Measurements from ENCODE around the gene NCKIPSD. TPM values are rescaled to one million over a fixed set of nuclear protein-coding genes. Genes with fewer than 3 reads are reported as not detected.

The NCKIPSD gene
- total RNA-seq, 1 experiment from 2014 or later: 26.9 TPM

DNA sequence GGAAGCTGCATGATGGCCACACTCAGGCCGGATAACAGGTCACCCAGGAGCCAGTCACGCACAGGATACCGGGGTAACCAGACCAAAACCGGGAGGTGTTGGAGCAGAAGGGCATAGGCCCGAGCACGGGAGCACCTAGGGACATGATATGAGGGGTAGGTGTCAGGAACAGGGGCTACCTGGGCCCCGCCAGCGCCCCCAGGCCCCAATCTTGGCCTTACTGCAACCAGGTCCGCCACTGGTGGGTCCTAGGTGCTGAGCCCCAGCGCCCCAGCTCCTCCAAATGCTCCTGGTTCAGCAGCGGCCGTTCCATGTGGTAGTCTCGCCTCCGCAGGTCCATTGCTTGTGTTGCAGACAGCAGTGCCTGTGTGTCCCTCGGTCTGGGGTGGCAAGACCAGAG is 52.5 kb downstream of the NCKIPSD start:
- no TSS peak for BruUV-seq (replicated peaks)
- Mint-ChIP-seq H3K4me1 (ENCODE audit: insufficient read depth, unreplicated experiment) (peaks cover 10% of the 10 kb centered on the region), H3K9me3 (ENCODE audit: unreplicated experiment) (no peaks in the 10 kb centered on the region), H3K27ac (ENCODE audit: low read depth, unreplicated experiment) (peak overlapping the region; percentile 85), H3K4me3 (ENCODE audit: unreplicated experiment) (peak overlapping the region; percentile 84), H3K36me3 (ENCODE audit: insufficient read depth, unreplicated experiment) (peaks cover 41% of the 10 kb centered on the region), H3K27me3 (ENCODE audit: insufficient read depth, unreplicated experiment) (no peaks in the 10 kb centered on the region)
- DNase-seq (ENCODE audit: unreplicated experiment): no peak
- intact Hi-C loops (cut with micrococcal nuclease): no loop called here
- POLR2A ChIA-PET: interaction anchor here (3.6 to 4.1 kb wide), 3 partner anchors 11 to 35 kb away, joined by 50 to 93 read pairs (median 88); partner anchors contain the start of genes CELSR3, COL7A1 and TMEM89
- CTCF ChIA-PET: interaction anchor here (0.9 to 3.4 kb wide), 3 partner anchors 20 to 35 kb away, joined by 3 to 22 read pairs (median 12); no protein-coding TSS in a partner anchor
- TF ChIP-seq, protein P1, sequence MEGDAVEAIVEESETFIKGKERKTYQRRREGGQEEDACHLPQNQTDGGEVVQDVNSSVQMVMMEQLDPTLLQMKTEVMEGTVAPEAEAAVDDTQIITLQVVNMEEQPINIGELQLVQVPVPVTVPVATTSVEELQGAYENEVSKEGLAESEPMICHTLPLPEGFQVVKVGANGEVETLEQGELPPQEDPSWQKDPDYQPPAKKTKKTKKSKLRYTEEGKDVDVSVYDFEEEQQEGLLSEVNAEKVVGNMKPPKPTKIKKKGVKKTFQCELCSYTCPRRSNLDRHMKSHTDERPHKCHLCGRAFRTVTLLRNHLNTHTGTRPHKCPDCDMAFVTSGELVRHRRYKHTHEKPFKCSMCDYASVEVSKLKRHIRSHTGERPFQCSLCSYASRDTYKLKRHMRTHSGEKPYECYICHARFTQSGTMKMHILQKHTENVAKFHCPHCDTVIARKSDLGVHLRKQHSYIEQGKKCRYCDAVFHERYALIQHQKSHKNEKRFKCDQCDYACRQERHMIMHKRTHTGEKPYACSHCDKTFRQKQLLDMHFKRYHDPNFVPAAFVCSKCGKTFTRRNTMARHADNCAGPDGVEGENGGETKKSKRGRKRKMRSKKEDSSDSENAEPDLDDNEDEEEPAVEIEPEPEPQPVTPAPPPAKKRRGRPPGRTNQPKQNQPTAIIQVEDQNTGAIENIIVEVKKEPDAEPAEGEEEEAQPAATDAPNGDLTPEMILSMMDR (IDR thresholded peaks at IDR 0.05; ENCODE audit: unreplicated experiment): no peak

DNA sequence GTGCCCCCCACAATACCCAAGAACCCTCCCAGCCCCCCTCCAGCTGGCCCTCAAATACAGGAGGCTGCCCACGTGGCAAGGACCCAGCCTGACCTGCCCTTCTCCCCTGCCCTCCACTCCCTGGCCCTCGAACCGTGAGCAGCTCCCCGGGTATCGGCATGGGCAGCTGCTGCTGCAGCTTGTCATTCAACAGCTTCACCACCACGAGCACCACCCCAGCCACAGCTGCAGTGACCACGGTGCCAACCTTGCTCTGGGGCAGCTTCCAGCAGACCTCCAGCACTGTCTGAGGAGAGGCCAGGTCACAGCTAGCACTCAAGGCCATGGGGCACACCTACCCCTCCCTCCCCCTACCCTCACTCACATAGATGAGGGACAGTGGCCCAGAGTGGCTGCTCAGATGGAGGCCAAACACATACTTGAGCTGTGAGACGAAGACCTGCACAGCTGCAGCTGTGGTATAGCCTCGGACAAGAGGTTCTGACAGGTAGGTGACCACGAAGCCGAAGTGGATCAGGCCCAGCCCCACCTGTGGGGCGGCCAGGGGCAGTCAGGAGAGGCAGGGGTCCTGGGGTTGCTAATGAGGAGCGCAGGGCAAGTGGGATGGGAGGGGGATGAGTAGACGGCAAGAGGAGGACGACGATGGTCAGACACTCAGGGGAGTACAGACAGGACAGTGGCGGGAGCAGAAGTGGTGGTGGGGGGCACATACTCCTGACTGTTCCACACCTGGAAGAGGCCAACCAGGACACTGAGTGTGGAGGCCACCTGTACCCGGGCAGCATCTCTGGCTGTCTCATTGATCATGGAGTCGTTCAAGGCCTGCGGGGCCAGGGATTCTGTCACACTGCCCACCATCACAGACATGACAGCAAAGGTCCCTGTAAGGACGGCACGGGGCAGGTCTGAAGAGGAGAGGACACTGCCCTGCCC is 53.9 kb downstream of the NCKIPSD start:
- TF ChIP-seq, protein P1 (IDR thresholded peaks at IDR 0.05; ENCODE audit: unreplicated experiment): no peak
- POLR2A ChIA-PET: interaction anchor here (0.6 to 1.2 kb wide), 3 partner anchors 11 to 33 kb away, joined by 3 to 4 read pairs (median 3); no protein-coding TSS in a partner anchor
- CTCF ChIA-PET: interaction anchor here (1.4 kb wide), 1 partner anchor 108 kb away, joined by 3 read pairs; no protein-coding TSS in a partner anchor
- H3K4me3 Mint-ChIP-seq (ENCODE audit: unreplicated experiment): no peak overlapping the region
- H3K36me3 Mint-ChIP-seq (ENCODE audit: insufficient read depth, unreplicated experiment): peaks cover 49% of the 10 kb centered on the region
- H3K27ac Mint-ChIP-seq (ENCODE audit: low read depth, unreplicated experiment): peak overlapping the region; percentile 69
- no TSS peak for BruUV-seq (replicated peaks)
- intact Hi-C loops (cut with micrococcal nuclease): no loop called here
- no peaks in the 10 kb centered on the region for H3K9me3 Mint-ChIP-seq (ENCODE audit: unreplicated experiment)
- DNase-seq (ENCODE audit: unreplicated experiment): no peak
- H3K27me3 Mint-ChIP-seq (ENCODE audit: insufficient read depth, unreplicated experiment): no peaks in the 10 kb centered on the region
- peaks cover 10% of the 10 kb centered on the region for H3K4me1 Mint-ChIP-seq (ENCODE audit: insufficient read depth, unreplicated experiment)

DNA sequence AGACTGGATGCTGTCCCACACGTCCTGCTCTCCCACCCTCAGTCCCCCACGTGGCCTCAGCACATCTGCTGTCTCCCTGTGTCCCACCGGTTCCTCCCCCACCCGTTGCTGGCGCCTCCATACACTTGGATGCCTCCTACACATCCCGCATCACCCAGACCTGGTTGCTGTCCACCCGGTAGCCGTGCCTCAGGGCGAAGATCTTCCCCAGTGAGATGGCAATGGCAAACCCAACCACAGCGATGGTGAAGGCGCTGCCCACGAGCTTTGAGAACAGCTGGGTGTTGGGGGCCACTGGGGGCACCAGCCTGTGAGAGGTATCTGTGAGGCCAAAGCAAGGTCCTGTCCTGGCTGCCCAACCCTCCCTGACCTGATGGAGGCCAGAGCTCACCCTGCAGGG is 54.9 kb downstream of the NCKIPSD start:
- Mint-ChIP-seq H3K27ac (ENCODE audit: low read depth, unreplicated experiment) (peak overlapping the region; percentile 69), H3K4me3 (ENCODE audit: unreplicated experiment) (no peak overlapping the region), H3K9me3 (ENCODE audit: unreplicated experiment) (no peaks in the 10 kb centered on the region), H3K36me3 (ENCODE audit: insufficient read depth, unreplicated experiment) (peaks cover 59% of the 10 kb centered on the region), H3K27me3 (ENCODE audit: insufficient read depth, unreplicated experiment) (no peaks in the 10 kb centered on the region), H3K4me1 (ENCODE audit: insufficient read depth, unreplicated experiment) (peaks cover 10% of the 10 kb centered on the region)
- TF ChIP-seq, protein P1 (IDR thresholded peaks at IDR 0.05; ENCODE audit: unreplicated experiment): no peak
- DNase-seq (ENCODE audit: unreplicated experiment): no peak
- no TSS peak for BruUV-seq (replicated peaks)
- ChIA-PET CTCF (interaction anchor here (1.4 kb wide), 1 partner anchor 109 kb away, joined by 3 read pairs; no protein-coding TSS in a partner anchor), POLR2A (interaction anchor here (0.8 to 1.2 kb wide), 2 partner anchors 12 to 32 kb away, joined by 3 to 4 read pairs; no protein-coding TSS in a partner anchor)
- intact Hi-C loops (cut with micrococcal nuclease): no loop called here

DNA sequence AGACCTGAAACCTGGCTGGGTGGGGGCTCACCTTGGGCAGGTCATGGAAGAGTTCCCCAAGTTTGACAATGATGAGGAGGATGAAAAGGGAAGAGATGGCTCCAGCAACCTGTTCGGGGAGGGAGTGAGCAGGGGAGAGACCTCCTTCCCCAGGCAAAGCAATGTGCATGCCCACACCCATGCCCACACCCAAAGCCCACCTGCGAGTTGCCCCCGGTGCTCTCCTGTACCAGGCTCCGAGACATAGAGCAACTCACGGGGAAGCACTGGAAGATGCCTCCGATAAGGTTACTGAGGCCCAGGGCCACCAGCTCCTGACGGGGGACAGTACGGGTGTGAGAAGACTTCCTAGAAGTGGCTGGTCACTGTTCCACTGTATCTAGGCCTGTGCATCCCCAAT is 55.3 kb downstream of the NCKIPSD start:
- TF ChIP-seq, protein P1 (IDR thresholded peaks at IDR 0.05; ENCODE audit: unreplicated experiment): no peak
- peaks cover 10% of the 10 kb centered on the region for H3K4me1 Mint-ChIP-seq (ENCODE audit: insufficient read depth, unreplicated experiment)
- DNase-seq (ENCODE audit: unreplicated experiment): no peak
- CTCF ChIA-PET: no interaction called here
- no peaks in the 10 kb centered on the region for H3K9me3 Mint-ChIP-seq (ENCODE audit: unreplicated experiment)
- H3K27ac Mint-ChIP-seq (ENCODE audit: low read depth, unreplicated experiment): no peak overlapping the region
- intact Hi-C loops (cut with micrococcal nuclease): no loop called here
- BruUV-seq (replicated peaks): no TSS peak
- H3K4me3 Mint-ChIP-seq (ENCODE audit: unreplicated experiment): no peak overlapping the region
- no peaks in the 10 kb centered on the region for H3K27me3 Mint-ChIP-seq (ENCODE audit: insufficient read depth, unreplicated experiment)
- POLR2A ChIA-PET: interaction anchor here (0.9 kb wide), 1 partner anchor 31 kb away, joined by 4 read pairs; no protein-coding TSS in a partner anchor
- H3K36me3 Mint-ChIP-seq (ENCODE audit: insufficient read depth, unreplicated experiment): peaks cover 63% of the 10 kb centered on the region

Measured in MCF 10A (cell line).